Measurements from ENCODE around the gene MOB3B. TPM values are rescaled to one million over a fixed set of nuclear protein-coding genes. Genes with fewer than 3 reads are reported as not detected.

MOB3B gene
- polyA plus RNA-seq, 1 of the 3 experiments (the other 2 are of a cell fraction), result 0.90 TPM

DNA sequence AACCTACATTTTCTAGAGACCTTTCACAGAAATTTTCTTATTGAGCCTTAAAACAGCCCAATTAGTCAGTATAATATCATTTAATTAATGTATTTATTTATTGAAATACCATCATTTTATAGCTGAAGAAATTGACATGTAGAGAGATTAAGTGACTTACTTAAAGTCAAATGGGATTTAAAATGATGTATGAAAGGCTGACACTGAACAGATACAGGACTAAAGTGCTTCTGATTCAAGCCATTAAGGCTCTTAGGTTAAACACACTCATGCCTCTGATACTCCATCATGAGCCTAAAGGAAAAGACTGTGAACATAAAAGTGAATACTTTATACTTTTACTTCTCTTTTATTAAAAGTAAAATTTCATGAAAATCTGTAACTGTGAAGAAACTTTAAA lies 30.8 kb upstream of the MOB3B start:
- Histone ChIP-seq H3K9me2 (no peaks in the 10 kb centered on the region), H3F3A (replicated peaks; ENCODE audit: insufficient read depth) (no peaks in the 10 kb centered on the region), H3K36me3 (replicated peaks in 1 of 2; ENCODE audit: control insufficient read depth in 1 of 2, insufficient read depth in 2 of 2, low read length in 1 of 2) (peaks cover 36 to 80% of the 10 kb centered on the region in 2 experiments), H3K4me1 (ENCODE audit: control insufficient read depth in 1 of 2, insufficient read depth in 2 of 2, low read depth in 1 of 2, low read length in 1 of 2) (no peaks in the 10 kb centered on the region; a peak in 1 of 4 replicates), H3K27ac (ENCODE audit: low read depth in 2 of 2, low read length in 1 of 2) (no peak overlapping the region), H3K4me3 (ENCODE audit: low read depth in 2 of 2, low read length in 1 of 2) (no peak overlapping the region), H4K20me1 (ENCODE audit: insufficient read depth) (no peaks in the 10 kb centered on the region), H3K4me2 (no peak overlapping the region), H3K79me2 (ENCODE audit: insufficient read depth) (no peaks in the 10 kb centered on the region), H2AFZ (ENCODE audit: low read depth) (no peak overlapping the region), H3K9me3 (no peaks in the 10 kb centered on the region), H3K9ac (no peak overlapping the region), H3K27me3 (ENCODE audit: insufficient read depth) (no peaks in the 10 kb centered on the region)
- TF ChIP-seq MXI1 (IDR thresholded peaks at IDR 0.05; ENCODE audit: low read depth, low read length) (no peak), NFIC (IDR thresholded peaks at IDR 0.05; ENCODE audit: borderline replicate concordance) (no peak)
- TF ChIP-seq, protein P1, sequence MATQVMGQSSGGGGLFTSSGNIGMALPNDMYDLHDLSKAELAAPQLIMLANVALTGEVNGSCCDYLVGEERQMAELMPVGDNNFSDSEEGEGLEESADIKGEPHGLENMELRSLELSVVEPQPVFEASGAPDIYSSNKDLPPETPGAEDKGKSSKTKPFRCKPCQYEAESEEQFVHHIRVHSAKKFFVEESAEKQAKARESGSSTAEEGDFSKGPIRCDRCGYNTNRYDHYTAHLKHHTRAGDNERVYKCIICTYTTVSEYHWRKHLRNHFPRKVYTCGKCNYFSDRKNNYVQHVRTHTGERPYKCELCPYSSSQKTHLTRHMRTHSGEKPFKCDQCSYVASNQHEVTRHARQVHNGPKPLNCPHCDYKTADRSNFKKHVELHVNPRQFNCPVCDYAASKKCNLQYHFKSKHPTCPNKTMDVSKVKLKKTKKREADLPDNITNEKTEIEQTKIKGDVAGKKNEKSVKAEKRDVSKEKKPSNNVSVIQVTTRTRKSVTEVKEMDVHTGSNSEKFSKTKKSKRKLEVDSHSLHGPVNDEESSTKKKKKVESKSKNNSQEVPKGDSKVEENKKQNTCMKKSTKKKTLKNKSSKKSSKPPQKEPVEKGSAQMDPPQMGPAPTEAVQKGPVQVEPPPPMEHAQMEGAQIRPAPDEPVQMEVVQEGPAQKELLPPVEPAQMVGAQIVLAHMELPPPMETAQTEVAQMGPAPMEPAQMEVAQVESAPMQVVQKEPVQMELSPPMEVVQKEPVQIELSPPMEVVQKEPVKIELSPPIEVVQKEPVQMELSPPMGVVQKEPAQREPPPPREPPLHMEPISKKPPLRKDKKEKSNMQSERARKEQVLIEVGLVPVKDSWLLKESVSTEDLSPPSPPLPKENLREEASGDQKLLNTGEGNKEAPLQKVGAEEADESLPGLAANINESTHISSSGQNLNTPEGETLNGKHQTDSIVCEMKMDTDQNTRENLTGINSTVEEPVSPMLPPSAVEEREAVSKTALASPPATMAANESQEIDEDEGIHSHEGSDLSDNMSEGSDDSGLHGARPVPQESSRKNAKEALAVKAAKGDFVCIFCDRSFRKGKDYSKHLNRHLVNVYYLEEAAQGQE (IDR thresholded peaks at IDR 0.05; ENCODE audit: low read depth, low read length), result no peak
- no peak for DNase-seq
- ChIA-PET CTCF (interaction anchor here (1.0 to 3.9 kb wide), 3 partner anchors 12 to 227 kb away, joined by 3 to 18 read pairs (median 4); partner anchors contain the start of gene MOB3B), POLR2A (no interaction called here)

- H2AFZ ChIP-seq (ENCODE audit: low read depth), result no peak overlapping the region
- no peaks in the 10 kb centered on the region for H3K27me3 ChIP-seq (ENCODE audit: insufficient read depth)
- H3F3A ChIP-seq (replicated peaks; ENCODE audit: insufficient read depth), result no peaks in the 10 kb centered on the region
- no peak overlapping the region for H3K27ac ChIP-seq (ENCODE audit: low read depth in 2 of 2, low read length in 1 of 2)
- H3K9me3 ChIP-seq, result no peaks in the 10 kb centered on the region
- H3K4me3 ChIP-seq (ENCODE audit: low read depth in 2 of 2, low read length in 1 of 2), result no peak overlapping the region
- ChIA-PET CTCF (interaction anchor here (1.5 kb wide), 1 partner anchor 28 kb away, joined by 6 read pairs; no protein-coding TSS in a partner anchor), POLR2A (interaction anchor here (0.6 kb wide), 1 partner anchor 528 kb away, joined by 3 read pairs; no protein-coding TSS in a partner anchor)
- TF ChIP-seq TEAD4 (IDR thresholded peaks at IDR 0.05; ENCODE audit: borderline replicate concordance, insufficient read depth), result no peak
- no peak for TF ChIP-seq RXRA (IDR thresholded peaks at IDR 0.05; ENCODE audit: borderline replicate concordance, low read depth)
- no peak for TF ChIP-seq SIN3A (IDR thresholded peaks at IDR 0.05; ENCODE audit: borderline replicate concordance, low read depth, low read length)
- no peak overlapping the region for H3K9ac ChIP-seq
- H3K36me3 ChIP-seq (replicated peaks in 1 of 2; ENCODE audit: control insufficient read depth in 1 of 2, insufficient read depth in 2 of 2, low read length in 1 of 2), result peaks cover 39 to 62% of the 10 kb centered on the region in 2 experiments
- DNase-seq, result no peak
- H3K4me2 ChIP-seq, result no peak overlapping the region
- no peaks in the 10 kb centered on the region for H3K79me2 ChIP-seq (ENCODE audit: insufficient read depth)
- no peaks in the 10 kb centered on the region for H3K9me2 ChIP-seq
- H3K4me1 ChIP-seq (ENCODE audit: control insufficient read depth in 1 of 2, insufficient read depth in 2 of 2, low read depth in 1 of 2, low read length in 1 of 2), result no peaks in the 10 kb centered on the region
- H4K20me1 ChIP-seq (ENCODE audit: insufficient read depth), result no peaks in the 10 kb centered on the region
Measured at GRCh38 chr9:27558307-27558706, 28.7 kb upstream of the MOB3B start.

DNA sequence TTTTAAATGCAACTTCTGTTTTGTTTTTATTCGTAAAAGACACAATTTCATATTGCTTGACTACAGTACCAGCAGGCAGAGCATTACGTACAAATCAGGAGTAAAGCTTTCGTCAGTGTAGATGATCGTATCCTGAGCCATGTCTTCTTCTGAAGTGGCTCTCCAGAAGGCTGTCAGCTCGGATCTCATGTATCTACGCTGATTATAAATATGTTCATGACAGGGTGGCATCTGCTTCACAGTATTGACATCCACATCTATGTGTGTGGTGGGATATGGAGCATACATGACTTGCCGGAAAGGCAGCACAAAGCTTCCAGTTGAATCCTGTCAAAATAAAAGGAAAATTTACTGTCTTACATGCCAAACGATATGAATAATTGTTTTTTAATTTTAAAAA lies 26.9 kb upstream of the MOB3B start:
- H3K9ac ChIP-seq, result no peak overlapping the region
- WGBS (ENCODE audit: low lambda C conversion rate), result 98% methylated on average over 8 of the region's 8 CpGs
- H3K4me3 ChIP-seq (ENCODE audit: low read depth in 2 of 2, low read length in 1 of 2), result no peak overlapping the region
- H3K9me3 ChIP-seq, result no peaks in the 10 kb centered on the region
- peaks cover 46 to 53% of the 10 kb centered on the region in 2 experiments for H3K36me3 ChIP-seq (replicated peaks in 1 of 2; ENCODE audit: control insufficient read depth in 1 of 2, insufficient read depth in 2 of 2, low read length in 1 of 2)
- no peak overlapping the region for H3K27ac ChIP-seq (ENCODE audit: low read depth in 2 of 2, low read length in 1 of 2)
- ChIA-PET POLR2A (no interaction called here), CTCF (interaction anchor here (1.0 kb wide), 1 partner anchor 223 kb away, joined by 4 read pairs; no protein-coding TSS in a partner anchor)
- H3K4me1 ChIP-seq (ENCODE audit: control insufficient read depth in 1 of 2, insufficient read depth in 2 of 2, low read depth in 1 of 2, low read length in 1 of 2), result no peaks in the 10 kb centered on the region
- no peak overlapping the region for H2AFZ ChIP-seq (ENCODE audit: low read depth)
- H3K9me2 ChIP-seq, result no peaks in the 10 kb centered on the region
- no peak overlapping the region for H3K4me2 ChIP-seq
- DNase-seq, result no peak
- no peaks in the 10 kb centered on the region for H4K20me1 ChIP-seq (ENCODE audit: insufficient read depth)
- H3F3A ChIP-seq (replicated peaks; ENCODE audit: insufficient read depth), result no peaks in the 10 kb centered on the region
- no peaks in the 10 kb centered on the region for H3K79me2 ChIP-seq (ENCODE audit: insufficient read depth)
- TF ChIP-seq ELF1 (IDR thresholded peaks at IDR 0.05) (no peak), GABPA (IDR thresholded peaks at IDR 0.05; ENCODE audit: low read depth) (no peak), YY1 (IDR thresholded peaks at IDR 0.05; ENCODE audit: low read depth) (no peak)
- H3K27me3 ChIP-seq (ENCODE audit: insufficient read depth), result no peaks in the 10 kb centered on the region
